HG02884 (cell line): ENCODE results near the gene LY6G6D.

ENCODE experiments used
- ATAC-seq: cut with Tn5 transposase; IDR thresholded peaks from one replicate; pipeline ENCODE4 v1.9.1; 2021; ENCODE audit warnings: mild to moderate bottlenecking, moderate library complexity; ENCODE audit not compliant: unreplicated experiment

LY6G6D gene

GRCh38 chr6:31717499-31718222 lies 2.5 kb downstream of the LY6G6D start:
- ATAC-seq, result no peak

- ATAC-seq, result no peak
Observed at GRCh38 chr6:31718265-31718664, 3.1 kb downstream of the LY6G6D start.

- no peak for ATAC-seq
Observed at GRCh38 chr6:31719001-31719400, 3.9 kb downstream of the LY6G6D start.

- no peak for ATAC-seq
Observed at GRCh38 chr6:31720196-31720770, 5.1 kb downstream of the LY6G6D start.

- no peak for ATAC-seq
Observed at GRCh38 chr6:31721351-31722020, 6.3 kb downstream of the LY6G6D start, which contains the start of gene LY6G6C. Gene LY6G6C (minus strand): TSS chr6:31721746. CDS start chr6:31721679, 67 bp downstream.

GRCh38 chr6:31722173-31722572 lies 7.0 kb downstream of the LY6G6D start:
- ATAC-seq, result no peak

- no peak for ATAC-seq
Observed at GRCh38 chr6:31723245-31723979, 8.3 kb downstream of the LY6G6D start, which contains the start of gene MPIG6B. Gene MPIG6B (plus strand): TSS chr6:31723373. CDS start chr6:31723384, 11 bp downstream.

GRCh38 chr6:31723980-31724691 lies 9.0 kb downstream of the LY6G6D start:
- ATAC-seq, result no peak

- ATAC-seq, result no peak
Observed at GRCh38 chr6:31725502-31726350, 10.6 kb downstream of the LY6G6D start.

GRCh38 chr6:31727034-31727716 lies 12.0 kb downstream of the LY6G6D start:
- no peak for ATAC-seq

GRCh38 chr6:31727717-31728671 lies 12.8 kb downstream of the LY6G6D start:
- ATAC-seq, result no peak

GRCh38 chr6:31728767-31729514 lies 13.8 kb downstream of the LY6G6D start, which contains the start of gene DDAH2:
Gene DDAH2 (minus strand): TSS chr6:31729299. CDS start chr6:31729161, 138 bp downstream.
- no peak for ATAC-seq

- ATAC-seq, result no peak
Observed at GRCh38 chr6:31729515-31729978, 14.4 kb downstream of the LY6G6D start.

- no peak for ATAC-seq
Observed at GRCh38 chr6:31729979-31730630, 15.0 kb downstream of the LY6G6D start.

- no peak for ATAC-seq
Observed at GRCh38 chr6:31730631-31731086, 15.5 kb downstream of the LY6G6D start.

GRCh38 chr6:31732029-31732428 lies 16.9 kb downstream of the LY6G6D start:
- no peak for ATAC-seq
